ENCODE data around the gene ARRDC1.
"Not testable (repeated sequence)": the region's sequence is repeated elsewhere in the genome, so short reads cannot be mapped to it uniquely, and the experiment has no call there.

The ARRDC1 gene

GRCh38 chr9:137583347-137583746 lies 22.1 kb upstream of the ARRDC1 start:
- DNase-seq (ENCODE audit: low read depth in 1 of 2, low spot score in 1 of 2): no peak

- no peak for DNase-seq (ENCODE audit: low read depth in 1 of 2, low spot score in 1 of 2)
Observed at GRCh38 chr9:137583957-137584356, 21.5 kb upstream of the ARRDC1 start.

DNA sequence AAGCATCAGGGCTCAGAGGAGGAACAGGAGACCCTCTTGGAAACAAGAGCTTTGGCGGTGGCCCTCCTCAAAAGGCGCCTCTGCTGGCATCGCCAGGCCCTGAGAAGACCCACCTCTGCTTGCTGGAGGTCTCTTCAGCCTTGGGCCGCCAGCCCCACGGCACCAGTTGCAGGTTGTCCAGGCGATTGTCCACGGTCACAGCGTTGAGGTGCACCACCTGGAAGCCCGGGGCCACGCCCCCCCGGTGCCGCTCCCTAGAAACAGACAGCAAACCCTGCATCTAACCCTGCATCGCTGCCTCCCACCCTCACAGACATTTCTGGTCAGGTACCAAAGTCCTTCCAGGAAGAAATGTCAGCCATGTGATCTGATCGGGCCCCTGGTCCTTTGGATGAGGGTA lies 18.6 kb upstream of the ARRDC1 start:
- DNase-seq (ENCODE audit: low read depth in 1 of 2, low spot score in 1 of 2): no peak

DNA sequence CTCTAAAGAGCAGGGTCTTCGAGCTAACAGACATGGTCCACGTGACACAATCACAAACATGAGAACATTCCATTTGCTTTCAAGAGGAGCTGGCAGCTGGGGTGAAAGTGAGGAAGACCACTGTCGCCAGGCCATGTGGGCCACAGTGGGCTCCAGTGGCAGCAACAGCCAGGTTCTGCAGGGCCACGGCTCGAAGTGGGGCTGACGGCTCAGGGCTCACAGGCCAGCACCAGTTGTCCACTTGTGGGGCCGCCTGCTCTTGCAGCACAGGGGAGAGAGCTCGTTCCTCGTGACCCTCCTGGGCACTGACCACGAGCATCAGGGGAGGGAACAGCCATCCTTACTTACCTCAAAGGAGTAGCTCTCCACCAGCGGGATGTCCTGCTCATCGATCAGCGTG lies 17.2 kb upstream of the ARRDC1 start:
- DNase-seq (ENCODE audit: low read depth in 1 of 2, low spot score in 1 of 2): no peak

GRCh38 chr9:137588891-137589290 lies 16.6 kb upstream of the ARRDC1 start:
- DNase-seq (ENCODE audit: low read depth in 1 of 2, low spot score in 1 of 2): no peak

DNA sequence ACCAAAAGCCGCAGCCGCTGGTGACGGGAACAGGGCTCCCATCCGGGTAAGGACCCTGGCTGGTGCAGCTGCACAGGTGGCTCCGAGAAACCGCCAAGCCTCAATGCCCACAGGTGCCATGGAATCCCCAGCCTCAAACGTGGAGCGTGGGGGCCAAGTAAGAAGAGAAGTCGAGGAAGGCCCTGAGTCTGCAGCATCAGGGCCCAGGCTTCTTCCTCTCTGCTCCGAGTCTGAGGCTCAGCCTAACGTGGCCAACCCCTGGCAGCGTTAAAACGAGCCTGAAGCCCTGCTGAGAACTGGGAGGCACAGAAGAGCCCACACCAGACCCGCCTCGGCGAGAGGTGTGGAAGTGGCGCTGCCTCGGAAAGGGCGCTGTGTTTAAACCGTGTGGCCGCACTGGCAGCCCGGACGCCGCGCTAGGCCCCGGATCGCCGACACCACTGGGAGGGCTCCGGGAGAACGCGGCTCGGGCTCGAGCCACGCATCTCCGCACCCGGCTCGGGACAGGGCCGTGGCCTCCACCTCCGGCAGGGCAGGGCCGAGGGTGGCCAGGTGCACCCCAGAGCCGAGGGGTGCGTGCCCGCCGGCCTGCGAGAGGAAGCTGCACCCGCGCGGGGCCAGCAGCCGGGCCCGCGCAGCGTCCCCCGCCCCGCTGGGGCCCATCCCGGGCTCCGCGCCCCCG lies 15.9 kb upstream of the ARRDC1 start:
- DNase-seq (ENCODE audit: low read depth in 1 of 2, low spot score in 1 of 2): no peak

DNA sequence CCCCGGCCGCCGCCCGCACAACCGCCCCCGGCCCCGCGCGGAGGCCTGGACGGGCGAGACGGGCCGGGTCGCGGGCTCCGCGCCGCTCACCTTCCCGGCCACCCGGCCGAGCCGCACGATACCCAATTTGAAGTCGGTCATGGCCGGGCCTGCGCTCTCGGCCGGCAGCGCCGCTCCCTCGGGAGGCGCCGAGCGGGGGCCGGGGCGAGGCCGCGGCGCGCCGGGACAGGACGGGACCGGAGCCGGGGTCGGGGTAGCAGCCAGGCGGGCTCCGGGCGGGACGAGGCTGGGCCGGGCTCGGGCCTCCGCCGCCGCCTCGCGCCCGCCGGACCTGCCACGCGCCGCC lies 15.4 kb upstream of the ARRDC1 start:
- no peak for DNase-seq (ENCODE audit: low read depth in 1 of 2, low spot score in 1 of 2)

DNA sequence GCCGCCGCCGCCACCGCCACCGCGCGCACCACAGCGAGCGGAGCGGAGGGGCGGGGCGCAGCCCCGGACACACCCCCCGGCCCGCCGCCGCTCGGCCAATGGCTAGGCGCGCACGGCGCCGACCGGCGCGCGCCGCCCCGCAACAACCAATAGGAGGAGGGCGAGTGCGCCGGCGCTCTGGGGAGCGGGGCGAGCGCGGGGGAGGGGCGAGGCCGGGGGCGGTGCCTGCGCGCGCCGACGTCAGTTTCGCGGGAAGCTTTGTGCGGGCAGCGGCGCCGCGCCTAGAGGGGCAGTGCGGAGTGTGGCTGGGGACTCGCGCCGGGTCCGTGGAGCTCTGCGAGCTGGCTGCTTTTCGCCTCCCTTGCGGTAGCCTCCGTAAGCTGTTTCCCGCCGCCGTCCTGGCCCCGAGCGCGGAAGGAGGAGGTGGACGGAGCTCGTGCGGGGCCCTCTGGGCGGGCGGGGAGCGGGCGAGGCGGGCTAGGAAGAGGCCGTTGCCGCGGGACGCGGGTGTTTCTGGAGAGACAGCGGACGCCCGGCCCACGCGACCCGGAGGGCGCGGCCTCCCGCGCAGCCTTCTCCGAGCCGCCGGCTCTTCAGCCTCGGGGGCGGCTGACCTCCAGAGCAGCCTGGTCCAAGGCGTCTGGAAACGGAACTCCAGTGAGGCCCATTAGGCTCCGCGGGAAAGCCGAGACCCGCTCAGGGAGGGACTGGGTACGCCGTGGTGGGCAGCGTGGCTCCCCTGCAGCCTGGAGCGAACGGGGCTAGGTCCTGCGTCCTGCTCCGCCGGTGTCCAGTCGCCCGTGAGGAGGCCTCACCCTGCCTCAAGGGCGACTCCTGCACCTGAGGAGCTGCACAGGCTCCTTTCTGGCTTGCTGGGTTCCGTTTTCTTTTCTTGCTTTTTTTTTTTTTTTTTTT lies 14.8 kb upstream of the ARRDC1 start, which contains the start of gene ZMYND19:
Gene ZMYND19 (minus strand): TSS at position 44 of the 915 bp plus-strand sequence. CDS start 249 bp downstream, outside the sequence.
- DNase-seq (ENCODE audit: low read depth in 1 of 2, low spot score in 1 of 2): peak; percentile 79 to 89

- DNase-seq (ENCODE audit: low read depth in 1 of 2, low spot score in 1 of 2): no peak
Observed at GRCh38 chr9:137592767-137593166, 12.7 kb upstream of the ARRDC1 start.

DNA sequence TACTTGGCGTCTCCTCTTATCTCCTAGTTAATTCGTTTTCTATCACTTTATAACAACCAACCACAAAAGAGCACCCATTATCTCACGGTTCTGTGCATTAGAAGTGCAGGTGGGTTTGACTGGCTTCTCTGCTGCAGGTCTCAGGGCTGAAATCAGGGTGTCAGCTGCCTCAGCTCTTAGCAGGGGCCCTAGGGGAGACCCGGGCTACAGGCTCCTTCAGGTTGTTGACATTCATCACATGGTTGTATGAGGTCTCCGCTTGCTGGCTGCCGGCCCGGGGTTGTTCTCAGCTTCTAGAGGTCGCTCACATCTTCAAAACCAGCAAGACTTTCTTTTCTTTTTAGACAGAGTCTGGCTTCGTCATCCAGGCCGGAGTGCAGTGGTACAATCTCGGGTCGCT lies 12.3 kb upstream of the ARRDC1 start:
- no peak for DNase-seq (ENCODE audit: low read depth in 1 of 2, low spot score in 1 of 2)

- not testable (repeated sequence) for DNase-seq (ENCODE audit: low read depth in 1 of 2, low spot score in 1 of 2)
Observed at GRCh38 chr9:137596577-137596976, 8.9 kb upstream of the ARRDC1 start.

DNA sequence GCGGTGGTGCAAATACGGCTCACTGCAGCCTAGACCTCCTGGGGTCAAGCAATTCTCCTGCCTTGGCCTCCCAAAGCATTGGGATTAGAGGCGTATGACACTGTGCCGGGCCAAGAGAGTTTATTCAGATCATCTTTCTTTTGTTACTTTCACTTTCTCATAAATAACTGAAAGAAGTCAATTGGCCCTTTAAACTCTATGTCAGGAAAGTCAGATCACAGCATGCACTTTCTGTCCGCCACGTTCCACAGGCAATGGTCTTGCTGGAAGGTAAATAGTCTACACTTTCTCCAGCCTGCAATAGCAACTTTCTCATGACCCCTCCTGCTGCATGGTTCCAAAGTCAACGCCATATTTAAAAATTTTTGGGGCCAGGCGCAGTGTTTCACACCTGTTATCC lies 6.5 kb upstream of the ARRDC1 start:
- DNase-seq (ENCODE audit: low read depth in 1 of 2, low spot score in 1 of 2): no peak

DNA sequence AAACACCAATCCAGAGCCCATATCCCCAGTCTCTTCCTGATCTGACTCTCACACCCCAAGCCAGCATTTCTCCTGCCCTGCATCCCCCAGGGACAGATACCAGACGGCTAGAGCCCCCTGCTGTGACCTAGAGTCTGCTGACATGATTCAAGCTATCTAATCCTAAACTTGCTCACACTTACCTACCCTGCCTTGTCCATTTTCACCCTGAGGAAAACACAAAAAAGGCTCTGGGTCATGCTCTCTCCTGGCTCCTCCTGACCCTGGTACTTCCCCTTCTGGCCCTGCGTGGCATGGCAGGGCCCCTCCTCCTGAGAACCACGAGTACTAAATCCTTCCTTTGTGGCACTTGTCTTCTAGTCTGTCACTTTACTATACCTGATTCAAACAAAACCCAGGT lies 2.8 kb upstream of the ARRDC1 start:
- no peak for DNase-seq (ENCODE audit: low read depth in 1 of 2, low spot score in 1 of 2)

DNA sequence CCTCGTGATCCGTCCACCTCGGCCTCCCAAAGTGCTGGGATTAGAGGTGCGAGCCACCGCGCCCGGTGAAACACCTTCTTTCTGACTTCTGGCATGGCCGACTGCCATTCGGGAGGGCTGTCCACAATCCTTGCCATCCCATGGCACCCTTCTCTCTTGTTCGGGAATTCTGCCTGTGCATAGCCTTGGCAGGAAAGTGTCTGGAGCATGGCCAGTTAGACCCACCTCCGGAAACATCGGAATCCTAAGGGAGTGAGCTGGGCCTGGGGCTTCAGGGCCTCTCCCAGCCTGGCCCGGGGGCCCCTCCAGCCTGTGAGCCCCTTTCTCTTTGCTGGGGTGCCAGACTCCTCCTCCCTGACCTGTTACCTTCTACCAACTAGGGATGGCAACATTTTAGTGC lies 1.6 kb upstream of the ARRDC1 start:
- no peak for DNase-seq (ENCODE audit: low read depth in 1 of 2, low spot score in 1 of 2)

DNA sequence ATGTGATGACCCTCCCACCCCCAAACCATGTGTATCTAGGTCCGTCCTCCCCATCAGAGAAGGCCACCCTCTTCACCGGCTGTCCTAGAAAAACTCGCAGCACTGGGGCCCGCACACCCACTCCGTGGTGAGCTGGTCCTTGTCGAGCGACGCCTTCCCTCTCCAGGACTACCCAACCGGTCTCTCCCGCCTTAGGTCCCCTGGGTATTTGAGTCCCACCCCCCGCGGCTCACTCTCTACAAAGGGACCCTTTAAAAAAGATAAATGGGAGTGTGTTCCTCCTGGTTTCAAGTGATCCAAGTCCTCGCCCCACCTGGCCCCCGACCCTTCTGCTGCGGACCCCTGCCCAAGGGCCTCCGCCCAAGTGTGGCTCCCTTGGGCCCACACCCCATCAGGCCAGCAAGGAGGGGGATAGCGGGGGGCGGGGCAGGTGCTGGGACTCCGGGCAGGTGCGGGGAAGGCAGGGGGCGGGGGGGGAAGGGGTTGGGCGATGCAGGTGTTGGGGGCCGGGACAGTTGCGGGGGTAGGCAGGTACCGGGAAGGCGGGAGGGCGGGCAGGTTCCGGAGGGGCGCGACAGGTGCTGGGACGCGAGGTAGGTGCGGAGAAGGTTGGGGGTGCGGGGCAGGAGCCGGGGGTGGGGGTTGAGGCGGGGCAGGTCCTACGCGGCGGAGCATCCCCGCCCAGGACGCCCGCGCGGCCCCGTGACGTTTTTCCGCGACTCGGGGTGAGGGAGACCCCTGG lies 970 bp upstream of the ARRDC1 start:
- DNase-seq (ENCODE audit: low read depth in 1 of 2, low spot score in 1 of 2): no peak

- DNase-seq (ENCODE audit: low read depth in 1 of 2, low spot score in 1 of 2): no peak
Observed at GRCh38 chr9:137606005-137606621, 627 bp downstream of the ARRDC1 start.

GRCh38 chr9:137606734-137607138 lies 1.2 kb downstream of the ARRDC1 start:
- no peak for DNase-seq (ENCODE audit: low read depth in 1 of 2, low spot score in 1 of 2)

GRCh38 chr9:137607141-137607857 lies 1.8 kb downstream of the ARRDC1 start:
- no peak for DNase-seq (ENCODE audit: low read depth in 1 of 2, low spot score in 1 of 2)

GRCh38 chr9:137610944-137611343 lies 5.5 kb downstream of the ARRDC1 start:
- no peak for DNase-seq (ENCODE audit: low read depth in 1 of 2, low spot score in 1 of 2)
